ENCODE data around the gene GRXCR1.

The GRXCR1 gene

GRCh38 chr4:42892413-42892812 lies at the start of gene GRXCR1:
TSS of gene GRXCR1 (plus strand) at chr4:42892713. CDS start at chr4:42893267, 554 bp downstream.
- DNase-seq: no peak

GRCh38 chr4:42843694-42844093 lies 48.8 kb upstream of the GRXCR1 start:
- peak; percentile 6 for DNase-seq

GRCh38 chr4:42844422-42845070 lies 48.0 kb upstream of the GRXCR1 start:
- no peak for DNase-seq

GRCh38 chr4:42845586-42845985 lies 46.9 kb upstream of the GRXCR1 start:
- no peak for DNase-seq

- DNase-seq: no peak
Observed at GRCh38 chr4:42855779-42856178, 36.7 kb upstream of the GRXCR1 start.

GRCh38 chr4:42865572-42866189 lies 26.8 kb upstream of the GRXCR1 start:
- DNase-seq: peak; percentile 52

GRCh38 chr4:42871261-42871660 lies 21.3 kb upstream of the GRXCR1 start:
- no peak for DNase-seq

- DNase-seq: no peak
Observed at GRCh38 chr4:42871671-42872290, 20.7 kb upstream of the GRXCR1 start.

- DNase-seq: no peak
Observed at GRCh38 chr4:42878863-42879262, 13.7 kb upstream of the GRXCR1 start.

GRCh38 chr4:42881253-42881652 lies 11.3 kb upstream of the GRXCR1 start:
- no peak for DNase-seq

- no peak for DNase-seq
Observed at GRCh38 chr4:42891644-42892043, 869 bp upstream of the GRXCR1 start.

GRCh38 chr4:42895452-42895851 lies 2.9 kb downstream of the GRXCR1 start:
- no peak for DNase-seq

GRCh38 chr4:42904986-42905385 lies 12.5 kb downstream of the GRXCR1 start:
- peak; percentile 1 for DNase-seq

- DNase-seq: no peak
Observed at GRCh38 chr4:42905591-42905990, 13.1 kb downstream of the GRXCR1 start.

GRCh38 chr4:42906341-42906740 lies 13.8 kb downstream of the GRXCR1 start:
- DNase-seq: no peak

GRCh38 chr4:42906891-42907759 lies 14.6 kb downstream of the GRXCR1 start:
- no peak for DNase-seq

GRCh38 chr4:42910459-42910858 lies 17.9 kb downstream of the GRXCR1 start:
- DNase-seq: no peak

- DNase-seq: no peak
Observed at GRCh38 chr4:42914937-42915336, 22.4 kb downstream of the GRXCR1 start.

- no peak for DNase-seq
Observed at GRCh38 chr4:42915484-42915883, 23.0 kb downstream of the GRXCR1 start.

GRCh38 chr4:42917296-42917695 lies 24.8 kb downstream of the GRXCR1 start:
- no peak for DNase-seq

GRCh38 chr4:42923431-42923830 lies 30.9 kb downstream of the GRXCR1 start:
- DNase-seq: no peak

- DNase-seq: no peak
Observed at GRCh38 chr4:42925921-42926320, 33.4 kb downstream of the GRXCR1 start.

GRCh38 chr4:42927946-42928345 lies 35.4 kb downstream of the GRXCR1 start:
- no peak for DNase-seq
